ENCODE results near the gene EVC. TPM values are rescaled to one million over a fixed set of nuclear protein-coding genes. Genes with fewer than 3 reads are reported as not detected.

The EVC gene
- total RNA-seq, 1 donor from 2014 or later: 30.2 TPM

GRCh38 chr4:5801696-5802095, 90.7 kb downstream of the EVC start:
- no peak overlapping the region for H3K4me3 Mint-ChIP-seq (ENCODE audit: low read depth)
- peaks cover 14% of the 10 kb centered on the region for H3K36me3 Mint-ChIP-seq (ENCODE audit: insufficient read depth)
- H3K27me3 Mint-ChIP-seq: no peaks in the 10 kb centered on the region
- no peaks in the 10 kb centered on the region for H3K9me3 Mint-ChIP-seq (ENCODE audit: low read depth)
- H3K4me1 Mint-ChIP-seq (ENCODE audit: low read depth): no peaks in the 10 kb centered on the region
- no peak for DNase-seq (ENCODE audit: low spot score, unreplicated experiment)
- no peak for TF ChIP-seq CTCF (IDR thresholded peaks at IDR 0.05; ENCODE audit: unreplicated experiment)
- H3K27ac Mint-ChIP-seq: no peak overlapping the region

DNA sequence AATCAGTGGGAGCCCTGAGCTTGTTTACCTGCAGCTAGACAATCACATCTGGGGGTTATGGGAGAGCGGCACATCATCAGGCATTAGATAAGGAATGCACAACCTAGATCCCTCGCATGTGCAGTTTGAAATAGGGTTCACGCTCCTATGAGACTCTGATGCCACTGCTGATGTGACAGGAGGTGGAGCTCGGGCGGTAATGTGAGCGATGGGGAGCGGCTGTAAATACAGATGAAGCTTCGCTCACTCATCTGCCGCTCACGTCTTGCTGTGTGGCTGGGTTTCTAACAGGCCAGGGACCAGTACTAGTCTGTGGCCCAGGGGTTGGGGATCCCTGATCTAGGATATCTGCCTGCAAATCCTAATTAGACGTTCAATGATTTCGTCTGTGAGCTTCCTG, 91.6 kb downstream of the EVC start:
- Mint-ChIP-seq H3K4me1 (ENCODE audit: low read depth) (no peaks in the 10 kb centered on the region), H3K9me3 (ENCODE audit: low read depth) (no peaks in the 10 kb centered on the region), H3K27me3 (no peaks in the 10 kb centered on the region), H3K4me3 (ENCODE audit: low read depth) (no peak overlapping the region), H3K27ac (no peak overlapping the region), H3K36me3 (ENCODE audit: insufficient read depth) (peaks cover 14% of the 10 kb centered on the region)
- no peak for TF ChIP-seq CTCF (IDR thresholded peaks at IDR 0.05; ENCODE audit: unreplicated experiment)
- no peak for DNase-seq (ENCODE audit: low spot score, unreplicated experiment)

DNA sequence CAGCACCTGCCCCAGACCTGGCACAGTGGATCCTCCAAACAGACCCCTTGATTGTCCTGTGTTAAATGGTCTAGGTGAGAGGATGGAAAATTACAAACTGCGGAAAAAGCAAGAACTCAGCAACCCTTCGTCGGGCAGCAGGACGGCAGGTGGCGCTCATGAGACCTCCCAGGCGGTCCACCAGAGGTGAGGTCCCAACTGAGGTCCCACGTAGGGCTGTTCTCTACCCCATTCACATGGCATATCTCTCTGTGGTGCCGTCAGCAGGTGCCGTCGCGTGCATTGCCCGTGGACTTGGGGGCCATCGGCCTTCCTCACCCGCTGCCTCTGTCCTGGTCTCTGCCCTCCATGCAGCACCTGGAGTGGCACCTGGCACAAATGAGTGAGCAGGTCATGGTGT, 93.7 kb downstream of the EVC start:
- Mint-ChIP-seq H3K4me3 (ENCODE audit: low read depth) (no peak overlapping the region), H3K4me1 (ENCODE audit: low read depth) (no peaks in the 10 kb centered on the region), H3K36me3 (ENCODE audit: insufficient read depth) (peaks cover 18% of the 10 kb centered on the region), H3K27ac (no peak overlapping the region), H3K9me3 (ENCODE audit: low read depth) (no peaks in the 10 kb centered on the region), H3K27me3 (no peaks in the 10 kb centered on the region)
- TF ChIP-seq CTCF (IDR thresholded peaks at IDR 0.05; ENCODE audit: unreplicated experiment): no peak
- no peak for DNase-seq (ENCODE audit: low spot score, unreplicated experiment)

- no peak for DNase-seq (ENCODE audit: low spot score, unreplicated experiment)
- Mint-ChIP-seq H3K9me3 (ENCODE audit: low read depth) (no peaks in the 10 kb centered on the region), H3K27me3 (no peaks in the 10 kb centered on the region), H3K27ac (no peak overlapping the region), H3K36me3 (ENCODE audit: insufficient read depth) (peaks cover 24% of the 10 kb centered on the region), H3K4me1 (ENCODE audit: low read depth) (no peaks in the 10 kb centered on the region), H3K4me3 (ENCODE audit: low read depth) (no peak overlapping the region)
- TF ChIP-seq CTCF (IDR thresholded peaks at IDR 0.05; ENCODE audit: unreplicated experiment): no peak
These were observed 94.3 kb downstream of the EVC start for GRCh38 chr4:5805270-5805669.

DNA sequence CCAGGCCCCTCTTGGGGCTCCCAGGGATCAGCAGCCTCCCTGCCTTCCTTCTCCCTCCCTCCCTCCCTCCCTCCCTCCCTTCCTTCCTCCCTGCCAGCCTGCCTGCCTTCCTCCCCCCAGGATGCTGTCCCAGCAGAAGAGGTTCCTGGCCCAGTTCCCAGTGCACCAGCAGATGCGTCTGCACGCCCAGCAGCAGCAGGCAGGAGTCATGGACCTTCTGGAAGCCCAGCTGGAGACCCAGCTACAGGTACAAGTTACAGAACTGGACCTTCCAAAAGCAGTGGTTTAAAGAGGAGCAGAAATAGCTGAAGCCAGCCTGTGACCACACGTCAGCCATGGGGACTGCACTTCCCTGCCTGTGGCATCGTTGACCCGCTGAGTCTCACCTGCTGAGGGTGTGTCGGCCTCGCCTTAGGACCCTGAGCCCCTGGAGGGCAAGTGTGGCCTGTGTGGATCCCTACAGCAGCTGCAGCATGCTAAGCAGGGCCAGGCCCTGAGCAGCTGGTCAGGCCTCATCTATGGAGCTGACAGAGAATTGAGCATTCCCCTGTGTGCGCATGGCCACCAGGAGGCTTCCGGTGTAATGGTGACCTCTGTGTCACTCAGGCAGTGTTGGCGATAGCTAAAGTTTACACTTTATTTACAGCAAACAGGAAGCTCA, 97.2 kb downstream of the EVC start:
- H3K36me3 Mint-ChIP-seq (ENCODE audit: insufficient read depth): peaks cover 46% of the 10 kb centered on the region
- no peaks in the 10 kb centered on the region for H3K27me3 Mint-ChIP-seq
- no peak for TF ChIP-seq CTCF (IDR thresholded peaks at IDR 0.05; ENCODE audit: unreplicated experiment)
- no peaks in the 10 kb centered on the region for H3K9me3 Mint-ChIP-seq (ENCODE audit: low read depth)
- DNase-seq (ENCODE audit: low spot score, unreplicated experiment): no peak
- H3K27ac Mint-ChIP-seq: no peak overlapping the region
- H3K4me3 Mint-ChIP-seq (ENCODE audit: low read depth): no peak overlapping the region
- H3K4me1 Mint-ChIP-seq (ENCODE audit: low read depth): no peaks in the 10 kb centered on the region
